PC-9 (cell line): ENCODE results near the gene ATIC.

Experiments used
- EZH2 ChIP-seq: fragments of 200-600 bp; sonication (generic); IDR thresholded peaks from 2 replicates; pipeline ENCODE4 v1.8.0; 2017; ENCODE audit warnings: antibody characterized with exemption, low read depth
- TF ChIP-seq, protein P1 (sequence below): fragments of 200-600 bp; sonication (generic); conservative IDR thresholded peaks from 2 replicates; pipeline ENCODE4 v1.6.1; 2017; ENCODE audit warnings: mixed run types, antibody characterized with exemption, mild to moderate bottlenecking, moderate library complexity

DNA sequence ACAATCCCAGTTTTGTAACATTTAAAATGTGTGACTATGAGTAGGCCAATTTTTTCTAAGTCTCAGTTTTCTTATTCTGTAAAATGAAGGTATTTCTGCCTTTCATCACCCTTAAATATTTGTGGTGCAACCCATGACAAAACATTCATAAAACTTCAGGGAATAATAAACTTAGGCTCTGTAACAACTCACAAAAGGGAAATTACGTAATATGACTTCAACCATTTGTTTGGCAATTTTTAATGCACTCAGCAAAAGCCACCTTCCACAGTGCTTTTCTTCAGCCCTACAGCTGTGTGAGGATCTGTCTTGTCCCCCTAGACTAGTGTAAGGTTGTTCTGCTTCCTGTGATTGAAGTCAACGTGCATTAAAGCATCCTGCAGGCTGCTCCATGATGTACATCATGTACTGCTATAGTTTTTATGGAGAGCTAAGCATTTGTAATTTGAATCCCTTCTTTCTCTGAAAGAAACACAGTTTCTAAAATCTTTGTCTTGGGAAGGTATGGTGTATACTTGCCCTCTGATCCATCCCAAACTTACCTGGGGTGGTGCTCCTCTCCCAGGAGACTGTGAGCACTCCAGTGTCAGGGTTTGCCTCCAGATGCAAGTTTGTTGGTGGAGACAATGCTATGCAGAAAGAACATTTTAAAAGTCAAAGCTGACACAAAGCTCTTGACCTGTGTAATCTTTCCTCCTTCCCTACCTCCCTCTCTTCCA, 84.9 kb downstream of the ATIC start:
- TF ChIP-seq, protein P1, sequence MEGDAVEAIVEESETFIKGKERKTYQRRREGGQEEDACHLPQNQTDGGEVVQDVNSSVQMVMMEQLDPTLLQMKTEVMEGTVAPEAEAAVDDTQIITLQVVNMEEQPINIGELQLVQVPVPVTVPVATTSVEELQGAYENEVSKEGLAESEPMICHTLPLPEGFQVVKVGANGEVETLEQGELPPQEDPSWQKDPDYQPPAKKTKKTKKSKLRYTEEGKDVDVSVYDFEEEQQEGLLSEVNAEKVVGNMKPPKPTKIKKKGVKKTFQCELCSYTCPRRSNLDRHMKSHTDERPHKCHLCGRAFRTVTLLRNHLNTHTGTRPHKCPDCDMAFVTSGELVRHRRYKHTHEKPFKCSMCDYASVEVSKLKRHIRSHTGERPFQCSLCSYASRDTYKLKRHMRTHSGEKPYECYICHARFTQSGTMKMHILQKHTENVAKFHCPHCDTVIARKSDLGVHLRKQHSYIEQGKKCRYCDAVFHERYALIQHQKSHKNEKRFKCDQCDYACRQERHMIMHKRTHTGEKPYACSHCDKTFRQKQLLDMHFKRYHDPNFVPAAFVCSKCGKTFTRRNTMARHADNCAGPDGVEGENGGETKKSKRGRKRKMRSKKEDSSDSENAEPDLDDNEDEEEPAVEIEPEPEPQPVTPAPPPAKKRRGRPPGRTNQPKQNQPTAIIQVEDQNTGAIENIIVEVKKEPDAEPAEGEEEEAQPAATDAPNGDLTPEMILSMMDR: no peak
- no peak for TF ChIP-seq EZH2
